ENCODE measurements around the gene TLE5.

TLE5 gene

DNA sequence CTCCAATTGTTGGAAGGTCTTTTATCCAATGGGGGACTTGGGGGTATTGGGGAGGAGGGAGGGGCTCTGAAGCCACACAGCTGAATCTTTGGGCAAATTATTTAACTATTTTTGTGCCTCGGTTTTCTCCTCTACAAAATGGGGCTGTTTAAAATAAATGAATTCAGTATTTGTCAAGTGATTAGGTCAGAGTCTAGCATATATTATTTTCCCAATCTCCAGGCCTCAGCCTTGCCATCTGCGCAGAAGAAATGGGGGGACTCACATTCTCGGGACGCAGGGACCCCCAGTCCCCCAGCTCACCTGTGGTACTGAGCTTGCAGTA, 1.5 kb downstream of the TLE5 start:
- DNase-seq (ENCODE audit: low read depth): no peak
- TF ChIP-seq, protein P1, sequence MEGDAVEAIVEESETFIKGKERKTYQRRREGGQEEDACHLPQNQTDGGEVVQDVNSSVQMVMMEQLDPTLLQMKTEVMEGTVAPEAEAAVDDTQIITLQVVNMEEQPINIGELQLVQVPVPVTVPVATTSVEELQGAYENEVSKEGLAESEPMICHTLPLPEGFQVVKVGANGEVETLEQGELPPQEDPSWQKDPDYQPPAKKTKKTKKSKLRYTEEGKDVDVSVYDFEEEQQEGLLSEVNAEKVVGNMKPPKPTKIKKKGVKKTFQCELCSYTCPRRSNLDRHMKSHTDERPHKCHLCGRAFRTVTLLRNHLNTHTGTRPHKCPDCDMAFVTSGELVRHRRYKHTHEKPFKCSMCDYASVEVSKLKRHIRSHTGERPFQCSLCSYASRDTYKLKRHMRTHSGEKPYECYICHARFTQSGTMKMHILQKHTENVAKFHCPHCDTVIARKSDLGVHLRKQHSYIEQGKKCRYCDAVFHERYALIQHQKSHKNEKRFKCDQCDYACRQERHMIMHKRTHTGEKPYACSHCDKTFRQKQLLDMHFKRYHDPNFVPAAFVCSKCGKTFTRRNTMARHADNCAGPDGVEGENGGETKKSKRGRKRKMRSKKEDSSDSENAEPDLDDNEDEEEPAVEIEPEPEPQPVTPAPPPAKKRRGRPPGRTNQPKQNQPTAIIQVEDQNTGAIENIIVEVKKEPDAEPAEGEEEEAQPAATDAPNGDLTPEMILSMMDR (IDR thresholded peaks at IDR 0.05; ENCODE audit: low read length, missing control alignments): no peak
- H3K4me3 ChIP-seq (replicated peaks; ENCODE audit: low read depth, low read length): peak overlapping the region; percentile 80

- peak overlapping the region; percentile 3 for H3K4me3 ChIP-seq (replicated peaks; ENCODE audit: low read depth, low read length)
- no peak for DNase-seq (ENCODE audit: low read depth)
- TF ChIP-seq, protein P1 (IDR thresholded peaks at IDR 0.05; ENCODE audit: low read length, missing control alignments): no peak
Observed at GRCh38 chr19:3059653-3060052, 2.6 kb downstream of the TLE5 start.

DNA sequence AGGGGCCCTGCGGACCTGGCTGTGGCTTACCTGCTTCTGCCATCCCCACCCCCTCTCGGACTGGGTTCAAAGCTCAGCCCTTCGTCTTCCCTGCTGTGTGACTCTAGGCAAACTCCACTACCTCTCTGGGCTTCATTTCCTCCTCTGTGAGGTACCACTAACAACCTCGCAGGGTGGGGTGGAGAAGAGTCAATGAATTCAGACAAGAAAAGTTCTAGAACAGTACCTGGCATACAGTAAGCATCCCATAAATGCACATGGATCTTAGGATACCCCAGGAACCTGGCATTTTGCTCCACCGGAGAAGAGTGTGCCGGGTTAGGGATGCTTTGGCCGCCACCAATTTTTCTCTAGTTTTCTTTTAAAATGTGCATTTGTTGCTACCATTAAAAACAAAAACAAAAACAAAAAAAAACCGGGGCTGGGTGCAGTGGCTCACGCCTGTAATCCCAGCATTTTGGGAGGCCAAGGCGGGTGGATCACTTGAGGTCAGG, 3.4 kb downstream of the TLE5 start:
- TF ChIP-seq, protein P1 (IDR thresholded peaks at IDR 0.05; ENCODE audit: low read length, missing control alignments): no peak
- DNase-seq (ENCODE audit: low read depth): no peak
- no peak overlapping the region for H3K4me3 ChIP-seq (replicated peaks; ENCODE audit: low read depth, low read length)

- TF ChIP-seq, protein P1 (IDR thresholded peaks at IDR 0.05; ENCODE audit: low read length, missing control alignments): no peak
- H3K4me3 ChIP-seq (replicated peaks; ENCODE audit: low read depth, low read length): no peak overlapping the region
Observed at GRCh38 chr19:3058009-3058820, 4.1 kb downstream of the TLE5 start.

DNA sequence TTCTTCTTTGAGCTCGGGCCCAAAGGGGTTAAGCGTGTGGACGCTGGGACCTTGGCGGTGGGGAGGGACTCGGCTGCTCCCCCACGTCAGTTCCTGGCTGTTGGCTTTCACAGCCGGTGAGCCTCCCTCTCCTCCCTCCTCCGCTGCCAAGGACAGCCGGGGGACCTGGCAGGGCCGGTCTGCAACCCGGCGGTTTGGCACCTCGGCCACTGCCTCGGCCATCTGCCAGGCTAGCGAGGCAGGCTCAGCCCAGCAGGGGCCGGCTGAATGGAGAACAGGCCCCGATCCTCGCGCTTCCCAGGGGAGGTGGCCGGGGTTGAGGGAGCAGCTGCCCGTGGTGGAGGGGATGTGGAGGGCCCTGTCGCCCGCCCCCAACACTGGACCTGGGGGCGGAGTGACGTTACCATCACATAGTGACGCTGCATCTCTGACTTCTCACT, 5.0 kb downstream of the TLE5 start:
- H3K4me3 ChIP-seq (replicated peaks; ENCODE audit: low read depth, low read length): no peak overlapping the region
- DNase-seq (ENCODE audit: low read depth): peak; percentile 77
- TF ChIP-seq, protein P1 (IDR thresholded peaks at IDR 0.05; ENCODE audit: low read length, missing control alignments): no peak

More at GRCh38 chr19:3058009-3058820, 4.1 kb downstream of the TLE5 start:
- no peak for DNase-seq (ENCODE audit: low read depth)

- H3K4me3 ChIP-seq (replicated peaks; ENCODE audit: low read depth, low read length): no peak overlapping the region
- TF ChIP-seq, protein P1 (IDR thresholded peaks at IDR 0.05; ENCODE audit: low read length, missing control alignments): no peak
- DNase-seq (ENCODE audit: low read depth): no peak
Observed at GRCh38 chr19:3056417-3057088, 5.7 kb downstream of the TLE5 start.
